ENCODE results near the gene CDC25B. TPM values are rescaled to one million over a fixed set of nuclear protein-coding genes. Genes with fewer than 3 reads are reported as not detected.

Gene CDC25B
- total RNA-seq, 1 experiment from 2014 or later = 223 TPM

DNA sequence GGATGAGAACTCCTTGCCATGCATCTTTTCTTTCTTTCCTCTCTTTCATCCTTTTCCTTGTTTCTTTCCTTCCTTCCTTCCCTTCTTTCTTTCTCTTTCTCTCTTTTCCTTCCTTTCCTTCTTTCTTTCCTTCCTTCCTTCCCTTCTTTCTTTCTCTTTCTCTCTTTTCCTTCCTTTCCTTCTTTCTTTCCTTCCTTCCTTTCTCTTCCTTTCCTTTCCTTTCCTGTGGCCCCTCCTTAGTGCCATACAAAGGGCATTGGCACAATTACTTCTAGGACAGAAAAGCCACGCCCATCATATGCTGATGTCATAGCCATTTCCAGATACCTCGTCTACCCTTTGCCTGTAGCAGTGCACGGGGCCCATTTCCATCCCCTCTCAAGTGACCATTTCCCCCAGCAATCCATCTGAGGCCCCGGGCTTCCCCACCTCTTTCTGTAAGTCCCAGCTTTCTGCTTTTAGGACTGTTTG is 7.4 kb upstream of the CDC25B start:
- Histone ChIP-seq H3K36me3 (ENCODE audit: control insufficient read depth in 1 of 2, insufficient read depth in 2 of 2, low read length in 2 of 2) (peaks cover 0 to 8% of the 10 kb centered on the region in 2 experiments; a peak in 1 of 4 replicates), H3K4me2 (ENCODE audit: low read length) (peak overlapping the region; percentile 56), H4K20me1 (ENCODE audit: insufficient read depth) (no peaks in the 10 kb centered on the region), H3K4me3 (replicated peaks in 1 of 2; ENCODE audit: low read depth in 1 of 2, low read length in 2 of 2) (peak overlapping the region in 1 of 2 experiments; percentile 16; a peak in 1 of 4 replicates), H3K9me2 (ENCODE audit: insufficient read depth) (no peaks in the 10 kb centered on the region), H3K4me1 (ENCODE audit: control insufficient read depth in 1 of 2, insufficient read depth in 2 of 2, low read length in 2 of 2) (peaks cover 25 to 40% of the 10 kb centered on the region in 2 experiments), H3K9me3 (ENCODE audit: control insufficient read depth in 1 of 2, insufficient read depth in 1 of 2, low read depth in 1 of 2, low read length in 2 of 2) (no peaks in the 10 kb centered on the region), H2AFZ (ENCODE audit: low read depth, low read length, poor library complexity, severe bottlenecking) (no peak overlapping the region), H3K9ac (ENCODE audit: low read length) (peak overlapping the region; percentile 28; the same call in 1 of the 2 replicates), H3K27me3 (ENCODE audit: insufficient read depth, low read length) (no peaks in the 10 kb centered on the region), H3K79me2 (ENCODE audit: insufficient read depth, low read length) (peaks cover 24% of the 10 kb centered on the region), H3K27ac (ENCODE audit: low read depth, low read length) (no peak overlapping the region)
- ChIA-PET RAD21 (ENCODE audit: low non-redundant PET in 1 of 2, low total read pairs in 2 of 2, uncharacterized antibody in 2 of 2, unreplicated experiment in 2 of 2) (no interaction called here), POLR2A (interaction anchor here (0.6 to 0.9 kb wide), 2 partner anchors 25 to 49 kb away, joined by 3 to 6 read pairs; no protein-coding TSS in a partner anchor), CTCF (interaction anchor here (2.2 kb wide), 1 partner anchor 30 kb away, joined by 10 read pairs; no protein-coding TSS in a partner anchor)
- intact Hi-C loops (cut with micrococcal nuclease) = loop anchor here (1.0 to 5.0 kb wide), 2 partner anchors 30 to 299 kb away; no protein-coding TSS in a partner anchor
- DNase-seq (ENCODE audit: low read depth, low spot score) (no peak), ATAC-seq (peak; percentile 57)
- TF ChIP-seq SIN3A (IDR thresholded peaks at IDR 0.05; ENCODE audit: low read depth) (no peak), CBX3 (IDR thresholded peaks at IDR 0.05; ENCODE audit: low read depth) (no peak), POLR2A (IDR thresholded peaks at IDR 0.05; ENCODE audit: borderline replicate concordance, extremely low read depth, insufficient read depth, insufficient read length) (no peak), JUND (IDR thresholded peaks at IDR 0.05) (no peak), FOSL1 (IDR thresholded peaks at IDR 0.05; ENCODE audit: low read depth) (no peak), SP1 (IDR thresholded peaks at IDR 0.05; ENCODE audit: low read depth) (no peak), YY1 (IDR thresholded peaks at IDR 0.05; ENCODE audit: extremely low read depth, insufficient replicate concordance, low read depth, low read length) (no peak), SRF (IDR thresholded peaks at IDR 0.05; ENCODE audit: low read depth) (no peak), POLR2AphosphoS5 (IDR thresholded peaks at IDR 0.05; ENCODE audit: low read depth, low read length) (no peak), CEBPB (IDR thresholded peaks at IDR 0.05; ENCODE audit: low read depth) (no peak), EZH2 (IDR thresholded peaks at IDR 0.05) (no peak), ELF1 (IDR thresholded peaks at IDR 0.05; ENCODE audit: borderline replicate concordance, low read depth) (no peak), TCF7L2 (IDR thresholded peaks at IDR 0.05; ENCODE audit: borderline replicate concordance, extremely low read depth, insufficient read depth, insufficient read length) (no peak)
- TF ChIP-seq, protein P1, sequence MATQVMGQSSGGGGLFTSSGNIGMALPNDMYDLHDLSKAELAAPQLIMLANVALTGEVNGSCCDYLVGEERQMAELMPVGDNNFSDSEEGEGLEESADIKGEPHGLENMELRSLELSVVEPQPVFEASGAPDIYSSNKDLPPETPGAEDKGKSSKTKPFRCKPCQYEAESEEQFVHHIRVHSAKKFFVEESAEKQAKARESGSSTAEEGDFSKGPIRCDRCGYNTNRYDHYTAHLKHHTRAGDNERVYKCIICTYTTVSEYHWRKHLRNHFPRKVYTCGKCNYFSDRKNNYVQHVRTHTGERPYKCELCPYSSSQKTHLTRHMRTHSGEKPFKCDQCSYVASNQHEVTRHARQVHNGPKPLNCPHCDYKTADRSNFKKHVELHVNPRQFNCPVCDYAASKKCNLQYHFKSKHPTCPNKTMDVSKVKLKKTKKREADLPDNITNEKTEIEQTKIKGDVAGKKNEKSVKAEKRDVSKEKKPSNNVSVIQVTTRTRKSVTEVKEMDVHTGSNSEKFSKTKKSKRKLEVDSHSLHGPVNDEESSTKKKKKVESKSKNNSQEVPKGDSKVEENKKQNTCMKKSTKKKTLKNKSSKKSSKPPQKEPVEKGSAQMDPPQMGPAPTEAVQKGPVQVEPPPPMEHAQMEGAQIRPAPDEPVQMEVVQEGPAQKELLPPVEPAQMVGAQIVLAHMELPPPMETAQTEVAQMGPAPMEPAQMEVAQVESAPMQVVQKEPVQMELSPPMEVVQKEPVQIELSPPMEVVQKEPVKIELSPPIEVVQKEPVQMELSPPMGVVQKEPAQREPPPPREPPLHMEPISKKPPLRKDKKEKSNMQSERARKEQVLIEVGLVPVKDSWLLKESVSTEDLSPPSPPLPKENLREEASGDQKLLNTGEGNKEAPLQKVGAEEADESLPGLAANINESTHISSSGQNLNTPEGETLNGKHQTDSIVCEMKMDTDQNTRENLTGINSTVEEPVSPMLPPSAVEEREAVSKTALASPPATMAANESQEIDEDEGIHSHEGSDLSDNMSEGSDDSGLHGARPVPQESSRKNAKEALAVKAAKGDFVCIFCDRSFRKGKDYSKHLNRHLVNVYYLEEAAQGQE (IDR thresholded peaks at IDR 0.05; ENCODE audit: low read depth) = no peak
- TF ChIP-seq, protein P2, sequence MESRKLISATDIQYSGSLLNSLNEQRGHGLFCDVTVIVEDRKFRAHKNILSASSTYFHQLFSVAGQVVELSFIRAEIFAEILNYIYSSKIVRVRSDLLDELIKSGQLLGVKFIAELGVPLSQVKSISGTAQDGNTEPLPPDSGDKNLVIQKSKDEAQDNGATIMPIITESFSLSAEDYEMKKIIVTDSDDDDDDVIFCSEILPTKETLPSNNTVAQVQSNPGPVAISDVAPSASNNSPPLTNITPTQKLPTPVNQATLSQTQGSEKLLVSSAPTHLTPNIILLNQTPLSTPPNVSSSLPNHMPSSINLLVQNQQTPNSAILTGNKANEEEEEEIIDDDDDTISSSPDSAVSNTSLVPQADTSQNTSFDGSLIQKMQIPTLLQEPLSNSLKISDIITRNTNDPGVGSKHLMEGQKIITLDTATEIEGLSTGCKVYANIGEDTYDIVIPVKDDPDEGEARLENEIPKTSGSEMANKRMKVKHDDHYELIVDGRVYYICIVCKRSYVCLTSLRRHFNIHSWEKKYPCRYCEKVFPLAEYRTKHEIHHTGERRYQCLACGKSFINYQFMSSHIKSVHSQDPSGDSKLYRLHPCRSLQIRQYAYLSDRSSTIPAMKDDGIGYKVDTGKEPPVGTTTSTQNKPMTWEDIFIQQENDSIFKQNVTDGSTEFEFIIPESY (IDR thresholded peaks at IDR 0.05; ENCODE audit: extremely low read depth, insufficient replicate concordance, low read length) = no peak
- TF ChIP-seq, protein P3, sequence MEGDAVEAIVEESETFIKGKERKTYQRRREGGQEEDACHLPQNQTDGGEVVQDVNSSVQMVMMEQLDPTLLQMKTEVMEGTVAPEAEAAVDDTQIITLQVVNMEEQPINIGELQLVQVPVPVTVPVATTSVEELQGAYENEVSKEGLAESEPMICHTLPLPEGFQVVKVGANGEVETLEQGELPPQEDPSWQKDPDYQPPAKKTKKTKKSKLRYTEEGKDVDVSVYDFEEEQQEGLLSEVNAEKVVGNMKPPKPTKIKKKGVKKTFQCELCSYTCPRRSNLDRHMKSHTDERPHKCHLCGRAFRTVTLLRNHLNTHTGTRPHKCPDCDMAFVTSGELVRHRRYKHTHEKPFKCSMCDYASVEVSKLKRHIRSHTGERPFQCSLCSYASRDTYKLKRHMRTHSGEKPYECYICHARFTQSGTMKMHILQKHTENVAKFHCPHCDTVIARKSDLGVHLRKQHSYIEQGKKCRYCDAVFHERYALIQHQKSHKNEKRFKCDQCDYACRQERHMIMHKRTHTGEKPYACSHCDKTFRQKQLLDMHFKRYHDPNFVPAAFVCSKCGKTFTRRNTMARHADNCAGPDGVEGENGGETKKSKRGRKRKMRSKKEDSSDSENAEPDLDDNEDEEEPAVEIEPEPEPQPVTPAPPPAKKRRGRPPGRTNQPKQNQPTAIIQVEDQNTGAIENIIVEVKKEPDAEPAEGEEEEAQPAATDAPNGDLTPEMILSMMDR (IDR thresholded peaks at IDR 0.05 in 2 of 3, conservative IDR thresholded peaks at IDR 0.05 in 1 of 3; ENCODE audit: borderline replicate concordance in 1 of 3, insufficient read depth in 1 of 3, low read depth in 2 of 3, low read length in 2 of 3) = no peak
- BruUV-seq (replicated peaks) = no TSS peak

Data from HCT116 (cell line).